UCSD-AML1 (cell line): ENCODE measurements around the gene SETD1B.

Experiments
- DNase-seq: peaks from one replicate; lab custom pipeline; 2025; ENCODE audit not compliant: unreplicated experiment; lab: John Stamatoyannopoulos, UW

Gene SETD1B

GRCh38 chr12:121823101-121823726 lies 19.4 kb downstream of the SETD1B start:
- no peak for DNase-seq

- DNase-seq: no peak
Observed at GRCh38 chr12:121823727-121824115, 19.9 kb downstream of the SETD1B start.

DNA sequence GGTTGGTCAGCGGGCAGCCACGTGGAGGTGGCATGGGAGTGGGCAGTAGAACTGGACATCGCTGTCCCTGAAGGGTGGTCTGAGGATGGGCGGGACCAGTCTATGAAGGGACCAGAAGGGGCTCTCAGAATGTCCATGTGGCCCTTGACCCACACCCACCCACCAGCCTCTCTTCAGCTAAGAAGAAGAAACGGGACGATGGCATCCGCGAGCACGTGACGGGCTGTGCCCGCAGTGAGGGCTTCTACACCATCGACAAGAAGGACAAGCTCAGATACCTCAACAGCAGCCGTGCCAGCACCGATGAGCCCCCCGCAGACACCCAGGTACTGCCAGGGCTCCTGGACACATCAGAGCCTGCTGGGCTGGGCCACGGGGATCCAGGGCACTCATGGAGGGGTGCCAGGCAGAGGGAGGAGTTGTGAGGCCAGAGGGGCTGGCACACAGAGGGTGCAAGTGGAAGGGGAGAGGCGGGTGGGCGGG lies 21.3 kb downstream of the SETD1B start:
- DNase-seq: no peak

- no peak for DNase-seq
Observed at GRCh38 chr12:121826318-121827150, 22.7 kb downstream of the SETD1B start.

- DNase-seq: no peak
Observed at GRCh38 chr12:121827351-121828099, 23.7 kb downstream of the SETD1B start.

DNA sequence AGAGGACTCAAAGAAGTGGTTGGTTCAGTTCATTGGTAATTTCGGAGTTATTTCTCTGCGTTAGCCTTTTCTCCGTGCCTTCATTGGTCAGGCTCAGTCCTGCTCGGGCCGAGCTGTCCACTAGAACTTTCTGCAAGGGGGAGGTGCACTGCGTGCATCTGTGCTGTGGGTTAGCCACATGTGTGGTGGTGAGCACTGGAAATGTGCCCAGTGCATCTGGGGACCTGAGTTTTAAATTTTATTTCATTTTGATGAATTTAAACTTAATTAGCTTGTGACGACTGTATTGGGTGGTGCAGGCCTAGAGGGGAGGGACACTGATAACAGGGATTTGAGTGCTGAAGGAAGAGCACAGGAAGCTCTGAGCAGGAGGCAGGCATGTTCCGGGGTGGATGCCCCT lies 24.5 kb downstream of the SETD1B start:
- DNase-seq: no peak

GRCh38 chr12:121828826-121829225 lies 25.0 kb downstream of the SETD1B start:
- no peak for DNase-seq

GRCh38 chr12:121829250-121829918 lies 25.6 kb downstream of the SETD1B start:
- DNase-seq: no peak

- no peak for DNase-seq
Observed at GRCh38 chr12:121830134-121830533, 26.3 kb downstream of the SETD1B start.

GRCh38 chr12:121830588-121831265 lies 26.9 kb downstream of the SETD1B start:
- DNase-seq: no peak

GRCh38 chr12:121831571-121832245 lies 27.9 kb downstream of the SETD1B start:
- no peak for DNase-seq

GRCh38 chr12:121837680-121838079 lies 33.9 kb downstream of the SETD1B start:
- DNase-seq: no peak

GRCh38 chr12:121838126-121838525 lies 34.3 kb downstream of the SETD1B start:
- no peak for DNase-seq

DNA sequence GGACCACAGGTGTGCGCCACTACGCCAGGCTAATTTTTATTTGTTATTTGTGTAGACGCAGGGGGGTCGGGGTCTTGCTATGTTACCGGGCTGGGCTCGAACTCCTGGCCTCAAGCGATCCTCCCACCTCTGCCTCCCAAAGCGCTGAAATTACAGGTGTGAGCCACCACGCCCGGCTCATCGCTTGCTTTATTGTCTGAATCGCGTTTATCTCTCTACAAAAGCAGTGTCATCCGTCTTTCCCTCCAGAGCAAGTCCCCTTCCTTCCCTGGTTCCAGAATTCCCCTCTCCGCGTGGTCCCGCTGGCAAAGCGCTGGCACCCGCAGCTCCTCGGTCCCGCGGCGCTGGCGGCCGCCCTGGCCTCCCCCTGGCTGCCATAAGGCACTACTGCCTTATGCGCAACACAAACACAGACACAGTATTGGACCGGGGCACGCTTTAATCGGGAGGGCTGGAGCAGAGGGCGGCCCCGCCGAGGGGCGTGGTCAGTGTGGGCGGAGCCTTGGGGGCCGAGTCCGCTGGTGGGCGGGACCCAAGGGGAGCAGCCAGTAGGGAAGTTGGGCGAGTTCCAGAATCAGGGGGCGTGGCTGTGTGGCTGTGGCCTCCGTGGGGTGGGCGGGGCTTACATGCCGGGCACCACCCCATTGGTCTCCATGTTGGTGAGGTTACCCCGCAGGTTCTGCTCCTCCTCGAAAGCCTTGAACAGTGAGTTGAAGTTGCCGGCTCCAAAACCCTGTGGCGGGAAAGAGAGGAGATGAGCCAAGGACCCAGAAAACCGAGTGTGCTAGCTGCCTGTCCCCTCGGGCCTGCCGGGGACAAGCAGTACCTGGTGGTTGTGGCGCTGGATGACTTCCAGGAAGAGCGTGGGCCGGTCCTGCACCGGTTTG lies 35.5 kb downstream of the SETD1B start:
- peak; percentile 99 for DNase-seq

DNA sequence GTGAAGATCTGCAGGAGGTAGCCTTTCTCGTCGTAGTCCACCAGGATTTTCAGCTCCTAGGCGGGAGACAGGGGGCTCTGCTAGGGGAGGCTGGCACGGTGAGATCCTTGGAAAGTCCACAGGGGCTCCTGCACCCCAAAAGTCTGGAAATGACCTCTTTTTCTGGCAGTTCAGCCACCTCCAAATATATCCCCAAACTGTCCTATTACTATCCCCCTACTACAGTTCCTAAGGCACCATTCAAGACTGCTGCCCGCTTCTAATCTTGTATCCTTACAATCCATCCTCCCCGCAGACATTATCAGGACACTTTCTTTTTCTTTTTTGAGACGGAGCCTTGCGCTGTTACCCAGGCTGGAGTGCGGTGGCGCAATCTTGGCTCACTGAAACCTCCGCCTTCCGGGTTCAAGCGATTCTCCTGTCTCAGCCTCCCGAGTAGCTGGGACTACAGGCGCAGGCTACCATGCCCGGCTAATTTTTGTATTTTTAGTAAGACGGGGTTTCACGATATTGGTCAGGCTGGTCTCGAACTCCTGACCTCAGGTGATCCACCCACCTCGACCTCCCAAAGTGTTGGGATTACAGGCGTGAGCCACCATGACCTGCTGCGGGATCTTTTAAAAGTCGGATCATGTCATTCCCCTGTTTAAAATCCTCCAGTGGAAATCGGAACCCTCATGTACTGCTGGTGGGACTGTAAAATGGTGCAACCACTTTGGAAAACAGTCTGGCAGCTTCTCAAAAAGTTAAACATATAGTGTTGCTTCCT lies 36.4 kb downstream of the SETD1B start:
- DNase-seq: no peak

GRCh38 chr12:121843236-121843982 lies 39.6 kb downstream of the SETD1B start:
- no peak for DNase-seq

DNA sequence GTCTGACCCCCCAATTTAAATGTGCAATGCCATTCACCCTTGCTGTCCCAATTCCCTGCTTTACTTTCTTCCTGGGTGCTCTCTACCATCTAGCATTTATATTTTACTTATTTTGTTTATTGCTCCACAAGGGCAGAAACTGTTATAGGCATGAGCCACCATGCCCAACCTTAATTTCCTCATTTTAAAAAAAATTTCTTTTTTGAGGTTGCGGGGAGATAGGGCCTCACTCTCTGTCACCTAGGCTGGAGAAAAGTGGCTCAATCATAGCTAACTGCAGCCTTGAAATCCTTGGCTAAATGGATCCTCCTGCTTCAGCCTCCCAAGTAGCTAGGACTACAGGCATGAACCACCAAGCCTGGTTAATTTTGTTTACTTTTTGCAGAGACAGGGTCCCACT lies 41.9 kb downstream of the SETD1B start:
- no peak for DNase-seq

- DNase-seq: no peak
Observed at GRCh38 chr12:121849211-121849610, 45.4 kb downstream of the SETD1B start.
